Erythroblast (primary cell): ENCODE data around the gene SREBF2.

Experiments used
- GATA1 ChIP-seq: IDR thresholded peaks from 2 replicates; pipeline ENCODE4 v1.6.1; 2011; ENCODE audit warnings: low read depth, mild to moderate bottlenecking, control low read depth, low read length, moderate library complexity
- POLR2A ChIP-seq: IDR thresholded peaks from 2 replicates; pipeline ENCODE4 v1.6.1; 2011; ENCODE audit warnings: mild to moderate bottlenecking, low read length

GRCh38 chr22:41801147-41801819 lies 31.6 kb upstream of the SREBF2 start:
- TF ChIP-seq POLR2A (no peak), GATA1 (no peak)
